HEK293T (cell line): ENCODE data around the gene FGF14.

ENCODE experiments used
- ARNT ChIP-seq: fragments of 450-650 bp; IDR thresholded peaks from 2 replicates; pipeline ENCODE4 v1.6.1; 2017; ENCODE audit warnings: mild to moderate bottlenecking
- BHLHE40 ChIP-seq: fragments of 450-650 bp; IDR thresholded peaks from 2 replicates; pipeline ENCODE4 v1.6.1; 2016; ENCODE audit warnings: mild to moderate bottlenecking, moderate library complexity, borderline replicate concordance
- CTBP1 ChIP-seq: fragments of 450-650 bp; IDR thresholded peaks from 2 replicates; pipeline ENCODE4 v1.6.1; 2016; ENCODE audit warnings: borderline replicate concordance
- ELF4 ChIP-seq: fragments of 450-650 bp; IDR thresholded peaks from 2 replicates; pipeline ENCODE4 v1.6.1; 2017; ENCODE audit warnings: antibody characterized with exemption
- FOXA1 ChIP-seq: fragments of 450-650 bp; IDR thresholded peaks from 2 replicates; pipeline ENCODE4 v1.6.1; 2016; ENCODE audit warnings: mild to moderate bottlenecking
- FOXM1 ChIP-seq: fragments of 450-650 bp; IDR thresholded peaks from 2 replicates; pipeline ENCODE4 v1.6.1; 2017; ENCODE audit warnings: mild to moderate bottlenecking, borderline replicate concordance
- HDGF ChIP-seq: fragments of 450-650 bp; IDR thresholded peaks from 2 replicates; pipeline ENCODE4 v1.6.1; 2017; ENCODE audit warnings: antibody characterized with exemption, borderline replicate concordance
- NFRKB ChIP-seq: fragments of 450-650 bp; IDR thresholded peaks from 2 replicates; pipeline ENCODE4 v1.6.1; 2016; ENCODE audit warnings: mild to moderate bottlenecking, moderate library complexity
- SP1 ChIP-seq: fragments of 450-650 bp; IDR thresholded peaks from 2 replicates; pipeline ENCODE4 v1.6.1; 2017
- SUZ12 ChIP-seq: fragments of 450-650 bp; IDR thresholded peaks from 2 replicates; pipeline ENCODE4 v1.6.1; 2016; ENCODE audit warnings: mild to moderate bottlenecking
- TARDBP ChIP-seq: fragments of 450-650 bp; IDR thresholded peaks from 2 replicates; pipeline ENCODE4 v1.6.1; 2016

GRCh38 chr13:102042746-102043145, 359.1 kb downstream of the FGF14 start:
- TF ChIP-seq ELF4, result no peak
- no peak for TF ChIP-seq TARDBP
- no peak for TF ChIP-seq SUZ12
- no peak for TF ChIP-seq CTBP1
- TF ChIP-seq FOXM1, result no peak
- no peak for TF ChIP-seq BHLHE40
- TF ChIP-seq HDGF, result no peak
- no peak for TF ChIP-seq SP1
- no peak for TF ChIP-seq ARNT
- no peak for TF ChIP-seq FOXA1
- no peak for TF ChIP-seq NFRKB
